ENCODE data around the gene JTB. TPM values are rescaled to one million over a fixed set of nuclear protein-coding genes. Genes with fewer than 3 reads are reported as not detected.

Gene JTB
- polyA plus RNA-seq, 2 of the 4 experiments (the other 2 are of a cell fraction): 106 to 162 TPM

DNA sequence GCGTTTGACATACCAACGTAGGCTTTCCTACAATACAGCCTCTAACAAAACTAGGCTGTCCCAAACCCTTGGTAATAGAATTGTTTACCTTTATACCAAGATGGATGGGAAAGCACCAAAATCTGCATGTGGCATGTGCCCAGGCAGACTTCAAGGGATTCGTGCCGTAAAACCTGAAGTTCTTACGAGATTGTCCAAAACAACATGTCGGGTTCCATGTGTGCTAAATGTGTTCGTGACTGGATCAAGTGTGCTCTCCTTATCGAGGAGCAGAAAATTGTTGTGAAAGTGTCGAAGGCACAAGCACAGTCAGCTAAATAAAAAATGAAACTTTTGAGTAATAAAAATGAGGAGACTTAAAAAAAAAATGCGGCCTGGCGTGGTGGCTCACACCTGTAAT is 18.2 kb upstream of the JTB start:
- Histone ChIP-seq H3K4me3 (no peak overlapping the region), H3K27ac (no peak overlapping the region), H3K9me3 (no peaks in the 10 kb centered on the region), H3K4me2 (no peak overlapping the region), H3K4me1 (peaks cover 14% of the 10 kb centered on the region; the same call in 2 of the 3 replicates)
- no peak for DNase-seq (ENCODE audit: low read depth in 1 of 2, low spot score in 1 of 2)
- ATAC-seq: no peak
- FAIRE-seq: no peak
- ChIA-PET CTCF (interaction anchor here (1.3 kb wide), 1 partner anchor 362 kb away, joined by 3 read pairs; no protein-coding TSS in a partner anchor), POLR2A (no interaction called here)
- WGBS (ENCODE audit: missing lambda C conversion rate): 95% methylated on average over 11 of the region's 11 CpGs
- peak in 1 of 2 experiments; percentile 34; a peak in 1 of 5 replicates for TF ChIP-seq JUN (IDR thresholded peaks at IDR 0.05)
- no peak for TF ChIP-seq CHD2 (IDR thresholded peaks at IDR 0.05; ENCODE audit: low read length, partially characterized antibody)

DNA sequence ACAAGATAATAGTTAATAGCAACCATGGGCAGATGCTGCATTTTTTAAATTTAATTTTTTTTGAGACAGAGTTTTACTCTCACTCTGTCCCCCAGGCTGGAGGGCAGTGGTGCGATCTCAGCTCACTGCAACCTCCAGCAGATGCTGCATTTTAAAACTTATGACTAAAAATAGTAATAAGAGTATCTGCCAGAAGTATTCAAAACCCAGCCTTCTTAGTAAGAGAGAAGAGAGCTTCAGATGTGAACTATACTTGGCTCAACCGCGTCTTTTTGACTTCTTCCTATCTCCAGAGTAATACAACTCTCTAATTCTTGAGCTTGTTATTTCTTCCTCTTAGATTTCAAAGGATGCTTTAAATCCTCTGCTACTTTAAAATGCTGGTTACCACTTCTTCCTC is 17.7 kb upstream of the JTB start:
- H3K4me2 ChIP-seq: no peak overlapping the region
- DNase-seq (ENCODE audit: low read depth in 1 of 2, low spot score in 1 of 2) (no peak), ATAC-seq (no peak), FAIRE-seq (no peak)
- POLR2A ChIA-PET: no interaction called here
- no peak overlapping the region for H3K27ac ChIP-seq
- CTCF ChIA-PET: interaction anchor here (1.3 kb wide), 1 partner anchor 362 kb away, joined by 3 read pairs; no protein-coding TSS in a partner anchor
- H3K4me1 ChIP-seq: peaks cover 14% of the 10 kb centered on the region; the same call in 2 of the 3 replicates
- 91% methylated on average over 3 of the region's 3 CpGs for WGBS (ENCODE audit: missing lambda C conversion rate)
- no peak overlapping the region for H3K4me3 ChIP-seq
- no peaks in the 10 kb centered on the region for H3K9me3 ChIP-seq
- TF ChIP-seq FOSL2 (IDR thresholded peaks at IDR 0.05): no peak
- no peak for TF ChIP-seq FOSL2 (CRISPR knock-in tag; IDR thresholded peaks at IDR 0.05)
- no peak for TF ChIP-seq POLR2AphosphoS2 (conservative IDR thresholded peaks at IDR 0.05; ENCODE audit: low read length)
- TF ChIP-seq KDM5A (IDR thresholded peaks at IDR 0.05): no peak
- TF ChIP-seq, protein P1, sequence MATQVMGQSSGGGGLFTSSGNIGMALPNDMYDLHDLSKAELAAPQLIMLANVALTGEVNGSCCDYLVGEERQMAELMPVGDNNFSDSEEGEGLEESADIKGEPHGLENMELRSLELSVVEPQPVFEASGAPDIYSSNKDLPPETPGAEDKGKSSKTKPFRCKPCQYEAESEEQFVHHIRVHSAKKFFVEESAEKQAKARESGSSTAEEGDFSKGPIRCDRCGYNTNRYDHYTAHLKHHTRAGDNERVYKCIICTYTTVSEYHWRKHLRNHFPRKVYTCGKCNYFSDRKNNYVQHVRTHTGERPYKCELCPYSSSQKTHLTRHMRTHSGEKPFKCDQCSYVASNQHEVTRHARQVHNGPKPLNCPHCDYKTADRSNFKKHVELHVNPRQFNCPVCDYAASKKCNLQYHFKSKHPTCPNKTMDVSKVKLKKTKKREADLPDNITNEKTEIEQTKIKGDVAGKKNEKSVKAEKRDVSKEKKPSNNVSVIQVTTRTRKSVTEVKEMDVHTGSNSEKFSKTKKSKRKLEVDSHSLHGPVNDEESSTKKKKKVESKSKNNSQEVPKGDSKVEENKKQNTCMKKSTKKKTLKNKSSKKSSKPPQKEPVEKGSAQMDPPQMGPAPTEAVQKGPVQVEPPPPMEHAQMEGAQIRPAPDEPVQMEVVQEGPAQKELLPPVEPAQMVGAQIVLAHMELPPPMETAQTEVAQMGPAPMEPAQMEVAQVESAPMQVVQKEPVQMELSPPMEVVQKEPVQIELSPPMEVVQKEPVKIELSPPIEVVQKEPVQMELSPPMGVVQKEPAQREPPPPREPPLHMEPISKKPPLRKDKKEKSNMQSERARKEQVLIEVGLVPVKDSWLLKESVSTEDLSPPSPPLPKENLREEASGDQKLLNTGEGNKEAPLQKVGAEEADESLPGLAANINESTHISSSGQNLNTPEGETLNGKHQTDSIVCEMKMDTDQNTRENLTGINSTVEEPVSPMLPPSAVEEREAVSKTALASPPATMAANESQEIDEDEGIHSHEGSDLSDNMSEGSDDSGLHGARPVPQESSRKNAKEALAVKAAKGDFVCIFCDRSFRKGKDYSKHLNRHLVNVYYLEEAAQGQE (IDR thresholded peaks at IDR 0.05): no peak
- no peak for TF ChIP-seq RAD21 (conservative IDR thresholded peaks at IDR 0.05 in 1 of 2, IDR thresholded peaks at IDR 0.05 in 1 of 2)
- no peak for TF ChIP-seq CEBPB (IDR thresholded peaks at IDR 0.05)
- no peak for TF ChIP-seq POLR2A (IDR thresholded peaks at IDR 0.05; ENCODE audit: low read length)
- no peak for TF ChIP-seq ESRRA (IDR thresholded peaks at IDR 0.05; ENCODE audit: borderline replicate concordance, low read length)
- TF ChIP-seq, protein P2, sequence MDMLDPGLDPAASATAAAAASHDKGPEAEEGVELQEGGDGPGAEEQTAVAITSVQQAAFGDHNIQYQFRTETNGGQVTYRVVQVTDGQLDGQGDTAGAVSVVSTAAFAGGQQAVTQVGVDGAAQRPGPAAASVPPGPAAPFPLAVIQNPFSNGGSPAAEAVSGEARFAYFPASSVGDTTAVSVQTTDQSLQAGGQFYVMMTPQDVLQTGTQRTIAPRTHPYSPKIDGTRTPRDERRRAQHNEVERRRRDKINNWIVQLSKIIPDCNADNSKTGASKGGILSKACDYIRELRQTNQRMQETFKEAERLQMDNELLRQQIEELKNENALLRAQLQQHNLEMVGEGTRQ (IDR thresholded peaks at IDR 0.05): no peak
- no peak for TF ChIP-seq CBX2 (IDR thresholded peaks at IDR 0.05; ENCODE audit: borderline replicate concordance, low read depth)
- TF ChIP-seq HOXA7 (CRISPR knock-in tag; IDR thresholded peaks at IDR 0.05): no peak
- no peak for TF ChIP-seq CHD4 (IDR thresholded peaks at IDR 0.05; ENCODE audit: borderline replicate concordance)
- TF ChIP-seq ZSCAN20 (CRISPR knock-in tag; IDR thresholded peaks at IDR 0.05): no peak
- no peak for TF ChIP-seq NFE2L2 (conservative IDR thresholded peaks at IDR 0.05; ENCODE audit: low read length)
- TF ChIP-seq PBX3 (IDR thresholded peaks at IDR 0.05): no peak
- TF ChIP-seq FOSB (CRISPR knock-in tag; IDR thresholded peaks at IDR 0.05): no peak
- no peak for TF ChIP-seq CBX8 (IDR thresholded peaks at IDR 0.05)
- TF ChIP-seq E2F6 (IDR thresholded peaks at IDR 0.05; ENCODE audit: borderline replicate concordance, low read depth): no peak
